ENCODE data around the gene CIDEC. TPM values are rescaled to one million over a fixed set of nuclear protein-coding genes. Genes with fewer than 3 reads are reported as not detected.
A peak's percentile ranks its signal among the peaks of the same experiment; 100 is the strongest.

Gene CIDEC
- total RNA-seq, 2 experiments from 2014 or later: not detected

DNA sequence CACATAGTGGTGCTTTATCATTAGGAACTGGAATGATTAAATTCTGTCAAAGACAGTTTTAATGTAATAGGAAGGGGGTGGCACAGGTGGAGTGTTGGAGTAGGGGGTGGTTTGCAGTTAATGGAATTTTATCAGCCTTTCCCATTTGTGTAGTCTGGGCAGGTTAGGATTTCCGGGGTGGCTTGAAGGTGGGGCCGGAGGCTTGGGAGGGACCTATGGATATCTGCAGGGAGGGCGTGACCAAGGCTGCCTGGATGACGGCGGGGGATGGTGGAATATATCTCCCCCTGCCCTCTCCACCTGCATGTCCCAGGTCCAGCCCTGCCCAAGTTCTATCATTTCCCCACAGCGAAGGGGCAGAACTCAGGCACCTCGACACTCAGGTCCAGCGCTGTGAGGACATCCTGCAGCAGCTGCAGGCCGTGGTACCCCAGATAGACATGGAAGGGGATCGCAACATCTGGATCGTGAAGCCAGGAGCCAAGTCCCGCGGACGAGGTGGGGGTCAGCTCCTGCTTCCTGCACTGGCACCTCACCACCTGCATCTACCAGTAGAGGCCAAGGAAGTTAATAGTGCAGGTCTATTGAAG, 54.5 kb downstream of the CIDEC start:
- Histone ChIP-seq H4K20me1 (ENCODE audit: insufficient read depth, low read length) (no peaks in the 10 kb centered on the region), H3K9me2 (ENCODE audit: insufficient read depth, low read length) (no peaks in the 10 kb centered on the region), H3K27ac (ENCODE audit: low read depth, low read length, poor library complexity, severe bottlenecking) (no peak overlapping the region), H3K9me3 (ENCODE audit: low read length) (no peaks in the 10 kb centered on the region), H3K4me1 (ENCODE audit: insufficient read depth, low read length, poor library complexity, severe bottlenecking) (peaks cover 3% of the 10 kb centered on the region), H2AFZ (ENCODE audit: low read length) (no peak overlapping the region), H3K79me2 (ENCODE audit: insufficient read depth, low read depth, low read length) (no peaks in the 10 kb centered on the region), H3K4me3 (ENCODE audit: low read depth, low read length, poor library complexity, severe bottlenecking) (no peak overlapping the region), H3K4me2 (ENCODE audit: low read length) (no peak overlapping the region), H3K36me3 (ENCODE audit: insufficient read depth, low read length) (peaks cover 44% of the 10 kb centered on the region)
- TF ChIP-seq EZH2phosphoT487 (IDR thresholded peaks at IDR 0.05; ENCODE audit: borderline replicate concordance, low read depth, low read length): no peak
- TF ChIP-seq, protein P1, sequence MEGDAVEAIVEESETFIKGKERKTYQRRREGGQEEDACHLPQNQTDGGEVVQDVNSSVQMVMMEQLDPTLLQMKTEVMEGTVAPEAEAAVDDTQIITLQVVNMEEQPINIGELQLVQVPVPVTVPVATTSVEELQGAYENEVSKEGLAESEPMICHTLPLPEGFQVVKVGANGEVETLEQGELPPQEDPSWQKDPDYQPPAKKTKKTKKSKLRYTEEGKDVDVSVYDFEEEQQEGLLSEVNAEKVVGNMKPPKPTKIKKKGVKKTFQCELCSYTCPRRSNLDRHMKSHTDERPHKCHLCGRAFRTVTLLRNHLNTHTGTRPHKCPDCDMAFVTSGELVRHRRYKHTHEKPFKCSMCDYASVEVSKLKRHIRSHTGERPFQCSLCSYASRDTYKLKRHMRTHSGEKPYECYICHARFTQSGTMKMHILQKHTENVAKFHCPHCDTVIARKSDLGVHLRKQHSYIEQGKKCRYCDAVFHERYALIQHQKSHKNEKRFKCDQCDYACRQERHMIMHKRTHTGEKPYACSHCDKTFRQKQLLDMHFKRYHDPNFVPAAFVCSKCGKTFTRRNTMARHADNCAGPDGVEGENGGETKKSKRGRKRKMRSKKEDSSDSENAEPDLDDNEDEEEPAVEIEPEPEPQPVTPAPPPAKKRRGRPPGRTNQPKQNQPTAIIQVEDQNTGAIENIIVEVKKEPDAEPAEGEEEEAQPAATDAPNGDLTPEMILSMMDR (conservative IDR thresholded peaks at IDR 0.05; ENCODE audit: low read length): no peak
- ChIA-PET CTCF (ENCODE audit: unreplicated experiment) (no interaction called here), POLR2A (no interaction called here)
- intact Hi-C loops (cut with micrococcal nuclease; ENCODE audit: unreplicated experiment): no loop called here
- DNase-seq (ENCODE audit: low spot score): no peak
- BruUV-seq (replicated peaks): no TSS peak

GRCh38 chr3:9820946-9821345, 59.1 kb downstream of the CIDEC start:
- H3K9me2 ChIP-seq (ENCODE audit: insufficient read depth, low read length): no peaks in the 10 kb centered on the region
- H3K79me2 ChIP-seq (ENCODE audit: insufficient read depth, low read depth, low read length): no peaks in the 10 kb centered on the region
- BruUV-seq (replicated peaks): no TSS peak
- no peak overlapping the region for H3K4me2 ChIP-seq (ENCODE audit: low read length)
- TF ChIP-seq EZH2phosphoT487 (IDR thresholded peaks at IDR 0.05; ENCODE audit: borderline replicate concordance, low read depth, low read length): no peak
- TF ChIP-seq, protein P1 (conservative IDR thresholded peaks at IDR 0.05; ENCODE audit: low read length): peak; percentile 60
- no peak overlapping the region for H3K4me3 ChIP-seq (ENCODE audit: low read depth, low read length, poor library complexity, severe bottlenecking)
- DNase-seq (ENCODE audit: low spot score): peak; percentile 15
- intact Hi-C loops (cut with micrococcal nuclease; ENCODE audit: unreplicated experiment): no loop called here
- H2AFZ ChIP-seq (ENCODE audit: low read length): no peak overlapping the region
- H3K27ac ChIP-seq (ENCODE audit: low read depth, low read length, poor library complexity, severe bottlenecking): no peak overlapping the region
- no peaks in the 10 kb centered on the region for H3K4me1 ChIP-seq (ENCODE audit: insufficient read depth, low read length, poor library complexity, severe bottlenecking)
- no peaks in the 10 kb centered on the region for H4K20me1 ChIP-seq (ENCODE audit: insufficient read depth, low read length)
- peaks cover 13% of the 10 kb centered on the region; the same call in 1 of the 2 replicates for H3K36me3 ChIP-seq (ENCODE audit: insufficient read depth, low read length)
- ChIA-PET CTCF (ENCODE audit: unreplicated experiment) (interaction anchor here (0.5 kb wide), 1 partner anchor 94 kb away, joined by 6 read pairs; no protein-coding TSS in a partner anchor), POLR2A (interaction anchor here (0.6 to 1.3 kb wide), 2 partner anchors 9 to 46 kb away, joined by 3 to 4 read pairs; no protein-coding TSS in a partner anchor)
- H3K9me3 ChIP-seq (ENCODE audit: low read length): no peaks in the 10 kb centered on the region

DNA sequence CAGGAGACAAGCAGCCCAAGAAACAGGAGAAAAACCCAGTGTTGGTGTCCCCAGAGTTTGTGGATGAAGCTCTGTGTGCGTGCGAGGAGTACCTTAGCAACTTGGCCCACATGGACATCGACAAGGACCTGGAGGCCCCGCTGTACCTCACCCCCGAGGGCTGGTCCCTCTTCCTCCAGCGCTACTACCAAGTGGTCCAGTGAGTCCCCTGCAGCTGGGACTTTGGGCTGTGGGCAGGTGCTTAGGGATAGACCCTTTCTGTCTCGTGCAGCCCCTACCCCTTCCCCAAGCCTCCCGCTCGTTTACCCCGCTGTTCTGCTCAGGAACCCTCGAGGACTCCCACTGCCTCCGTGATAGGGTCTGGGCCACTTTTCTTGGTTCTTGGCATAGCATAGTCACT, 59.5 kb downstream of the CIDEC start:
- Histone ChIP-seq H3K79me2 (ENCODE audit: insufficient read depth, low read depth, low read length) (no peaks in the 10 kb centered on the region), H3K4me1 (ENCODE audit: insufficient read depth, low read length, poor library complexity, severe bottlenecking) (no peaks in the 10 kb centered on the region), H2AFZ (ENCODE audit: low read length) (no peak overlapping the region), H4K20me1 (ENCODE audit: insufficient read depth, low read length) (no peaks in the 10 kb centered on the region), H3K27ac (ENCODE audit: low read depth, low read length, poor library complexity, severe bottlenecking) (no peak overlapping the region), H3K4me3 (ENCODE audit: low read depth, low read length, poor library complexity, severe bottlenecking) (no peak overlapping the region), H3K4me2 (ENCODE audit: low read length) (no peak overlapping the region), H3K36me3 (ENCODE audit: insufficient read depth, low read length) (peaks cover 10% of the 10 kb centered on the region; the same call in 1 of the 2 replicates), H3K9me3 (ENCODE audit: low read length) (no peaks in the 10 kb centered on the region), H3K9me2 (ENCODE audit: insufficient read depth, low read length) (no peaks in the 10 kb centered on the region)
- TF ChIP-seq, protein P1 (conservative IDR thresholded peaks at IDR 0.05; ENCODE audit: low read length): no peak
- no peak for TF ChIP-seq EZH2phosphoT487 (IDR thresholded peaks at IDR 0.05; ENCODE audit: borderline replicate concordance, low read depth, low read length)
- intact Hi-C loops (cut with micrococcal nuclease; ENCODE audit: unreplicated experiment): no loop called here
- ChIA-PET POLR2A (no interaction called here), CTCF (ENCODE audit: unreplicated experiment) (no interaction called here)
- no peak for DNase-seq (ENCODE audit: low spot score)
- no TSS peak for BruUV-seq (replicated peaks)

Measured in OCI-LY7 (cell line).